Measurements from ENCODE around the gene ZCCHC2. TPM values are rescaled to one million over a fixed set of nuclear protein-coding genes. Genes with fewer than 3 reads are reported as not detected.

The ZCCHC2 gene
- total RNA-seq, 6 donors from 2014 or later = 29.9 to 60.8 (median 40.6) TPM

DNA sequence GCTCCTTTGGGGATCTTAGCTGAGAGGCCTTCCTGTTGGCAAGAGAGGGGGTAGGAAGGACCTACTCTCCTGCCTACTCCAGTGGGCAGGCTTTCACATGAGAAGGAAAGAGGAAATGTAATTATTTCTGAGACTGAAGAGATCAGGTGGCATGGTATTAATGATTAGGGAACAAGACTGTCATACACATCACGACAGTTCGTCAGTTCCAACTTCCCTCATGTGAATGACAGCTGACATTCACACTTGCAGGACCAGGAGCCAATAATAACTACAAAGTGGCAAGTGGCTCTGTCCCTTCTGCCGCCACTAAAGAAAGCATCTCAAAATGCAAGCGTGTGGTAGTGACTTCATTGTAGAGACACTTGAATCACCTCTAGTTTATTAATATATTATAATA lies 90.0 kb downstream of the ZCCHC2 start:
- Histone ChIP-seq H3K36me3 (no peaks in the 10 kb centered on the region), H3K4me3 (no peak overlapping the region), H3K4me1 (peaks cover 0 to 17% (median 4%) of the 10 kb centered on the region in 4 donors), H3K27me3 (no peaks in the 10 kb centered on the region), H3K27ac (no peak overlapping the region), H3K9me3 (no peaks in the 10 kb centered on the region)
- TF ChIP-seq POLR2AphosphoS5 (IDR thresholded peaks at IDR 0.05) = no peak
- TF ChIP-seq CTCF (IDR thresholded peaks at IDR 0.05) = no peak
- no peak for TF ChIP-seq EP300 (IDR thresholded peaks at IDR 0.05)
- no peak for TF ChIP-seq POLR2A (IDR thresholded peaks at IDR 0.05)
- ATAC-seq (ENCODE audit: low FRiP score in 2 of 2) = no peak
- 76 to 80% methylated on average over 4 of the region's 4 CpGs for WGBS, 2 donors
- no peak for DNase-seq

- Histone ChIP-seq H3K9me3 (no peaks in the 10 kb centered on the region), H3K4me1 (peaks cover 0 to 17% (median 4%) of the 10 kb centered on the region in 4 donors), H3K36me3 (no peaks in the 10 kb centered on the region), H3K4me3 (no peak overlapping the region), H3K27ac (no peak overlapping the region), H3K27me3 (no peaks in the 10 kb centered on the region)
- no peak for ATAC-seq (ENCODE audit: low FRiP score in 2 of 2)
- DNase-seq = no peak
- 66 to 95% methylated on average over 6 to 9 of the region's 9 CpGs for WGBS, 2 donors
- TF ChIP-seq POLR2A (IDR thresholded peaks at IDR 0.05) = no peak
- no peak for TF ChIP-seq CTCF (IDR thresholded peaks at IDR 0.05)
- no peak for TF ChIP-seq POLR2AphosphoS5 (IDR thresholded peaks at IDR 0.05)
- no peak for TF ChIP-seq EP300 (IDR thresholded peaks at IDR 0.05)
Measured at GRCh38 chr18:62614494-62614893, 91.7 kb downstream of the ZCCHC2 start.

- Histone ChIP-seq H3K4me3 (no peak overlapping the region), H3K36me3 (no peaks in the 10 kb centered on the region), H3K27ac (no peak overlapping the region), H3K9me3 (no peaks in the 10 kb centered on the region), H3K27me3 (no peaks in the 10 kb centered on the region), H3K4me1 (peaks cover 0 to 9% (median 2%) of the 10 kb centered on the region in 4 donors)
- TF ChIP-seq EP300 (IDR thresholded peaks at IDR 0.05) (no peak), POLR2A (IDR thresholded peaks at IDR 0.05) (no peak), CTCF (IDR thresholded peaks at IDR 0.05) (no peak), POLR2AphosphoS5 (IDR thresholded peaks at IDR 0.05) (no peak)
- WGBS, 2 donors = 86 to 92% methylated on average over 18 of the region's 18 CpGs
- DNase-seq = peak in 1 of 2 donors; percentile 61
- ATAC-seq (ENCODE audit: low FRiP score in 2 of 2) = no peak
Measured at GRCh38 chr18:62616331-62616805, 93.5 kb downstream of the ZCCHC2 start.

GRCh38 chr18:62617793-62618591 lies 95.2 kb downstream of the ZCCHC2 start:
- no peaks in the 10 kb centered on the region for H3K4me1 ChIP-seq
- TF ChIP-seq CTCF (IDR thresholded peaks at IDR 0.05) = no peak
- TF ChIP-seq POLR2AphosphoS5 (IDR thresholded peaks at IDR 0.05) = no peak
- TF ChIP-seq EP300 (IDR thresholded peaks at IDR 0.05) = no peak
- no peak for TF ChIP-seq POLR2A (IDR thresholded peaks at IDR 0.05)
- WGBS, 2 donors = 84 to 87% methylated on average over 8 of the region's 8 CpGs
- no peak for DNase-seq
- no peak overlapping the region for H3K4me3 ChIP-seq
- no peak overlapping the region for H3K27ac ChIP-seq
- no peaks in the 10 kb centered on the region for H3K36me3 ChIP-seq
- no peaks in the 10 kb centered on the region for H3K27me3 ChIP-seq
- no peaks in the 10 kb centered on the region for H3K9me3 ChIP-seq
- ATAC-seq (ENCODE audit: low FRiP score in 2 of 2) = no peak

Data from upper lobe of left lung (tissue), 6 donors.